Smooth muscle cell of the brain vasculature (primary cell): ENCODE results near the gene MAP2K7.

Experiments used
- DNase-seq: peaks from one replicate; pipeline ENCODE4 v3.0.0-alpha.2; 2012; ENCODE audit warnings: low read depth, low spot score

The MAP2K7 gene

DNA sequence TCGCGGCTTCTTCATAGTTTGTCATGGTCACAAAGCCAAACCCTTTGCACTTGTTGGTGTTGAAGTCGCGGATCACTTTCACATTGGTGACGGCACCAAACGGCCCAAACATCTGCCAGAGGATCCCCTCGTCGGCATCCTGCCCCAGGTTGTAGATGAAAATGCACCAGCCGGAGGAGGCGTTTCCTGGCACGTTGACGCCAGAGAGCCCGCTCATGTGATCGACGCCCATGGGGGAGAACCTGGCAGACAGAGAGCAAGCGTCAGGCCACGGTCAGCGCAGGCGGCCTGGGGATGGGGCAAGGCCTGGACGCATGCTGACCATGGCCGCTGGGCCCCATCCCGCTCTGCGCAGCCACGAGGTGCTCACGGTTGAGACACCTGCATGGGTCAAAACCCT is 59.9 kb downstream of the MAP2K7 start:
- DNase-seq = no peak
